ENCODE data around the gene HP.
"Not testable (repeated sequence)": the region's sequence is repeated elsewhere in the genome, so short reads cannot be mapped to it uniquely, and the experiment has no call there.

HP gene

GRCh38 chr16:72044296-72044695, 10.0 kb upstream of the HP start:
- WGBS, result 80% methylated on average over 6 of the region's 6 CpGs
- Histone ChIP-seq H3K9me3 (ENCODE audit: insufficient read depth, low read depth, low read length) (peaks cover 6% of the 10 kb centered on the region; the same call in 1 of the 2 replicates), H3K4me1 (ENCODE audit: insufficient read depth, low read length) (no peaks in the 10 kb centered on the region), H3K9ac (ENCODE audit: low read depth, low read length) (no peak overlapping the region), H3K36me3 (ENCODE audit: insufficient read depth, low read length) (no peaks in the 10 kb centered on the region), H3K4me3 (ENCODE audit: low read length) (no peak overlapping the region), H3K27me3 (ENCODE audit: insufficient read depth, low read length) (no peaks in the 10 kb centered on the region), H3K27ac (ENCODE audit: low read depth, low read length) (no peak overlapping the region)

GRCh38 chr16:72044825-72045359, 9.4 kb upstream of the HP start:
- Histone ChIP-seq H3K27me3 (ENCODE audit: insufficient read depth, low read length) (no peaks in the 10 kb centered on the region), H3K27ac (ENCODE audit: low read depth, low read length) (no peak overlapping the region), H3K4me1 (ENCODE audit: insufficient read depth, low read length) (no peaks in the 10 kb centered on the region), H3K9ac (ENCODE audit: low read depth, low read length) (no peak overlapping the region), H3K4me3 (ENCODE audit: low read length) (no peak overlapping the region), H3K9me3 (ENCODE audit: insufficient read depth, low read depth, low read length) (peaks cover 6% of the 10 kb centered on the region; the same call in 1 of the 2 replicates), H3K36me3 (ENCODE audit: insufficient read depth, low read length) (no peaks in the 10 kb centered on the region)
- WGBS, result 64% methylated on average over 2 of the region's 2 CpGs

GRCh38 chr16:72049110-72049509, 5.2 kb upstream of the HP start:
- H3K4me3 ChIP-seq (ENCODE audit: low read length), result no peak overlapping the region
- no peak overlapping the region for H3K27ac ChIP-seq (ENCODE audit: low read depth, low read length)

GRCh38 chr16:72050769-72051464, 3.4 kb upstream of the HP start:
- no peaks in the 10 kb centered on the region for H3K4me1 ChIP-seq (ENCODE audit: insufficient read depth, low read length)
- H3K9me3 ChIP-seq (ENCODE audit: insufficient read depth, low read depth, low read length), result peaks cover 6% of the 10 kb centered on the region; the same call in 1 of the 2 replicates
- no peaks in the 10 kb centered on the region for H3K27me3 ChIP-seq (ENCODE audit: insufficient read depth, low read length)
- H3K9ac ChIP-seq (ENCODE audit: low read depth, low read length), result no peak overlapping the region
- H3K36me3 ChIP-seq (ENCODE audit: insufficient read depth, low read length), result no peaks in the 10 kb centered on the region
- no peak overlapping the region for H3K27ac ChIP-seq (ENCODE audit: low read depth, low read length)
- H3K4me3 ChIP-seq (ENCODE audit: low read length), result no peak overlapping the region
- 80% methylated on average over 3 of the region's 4 CpGs for WGBS

More at GRCh38 chr16:72049110-72049509, 5.2 kb upstream of the HP start:
- Histone ChIP-seq H3K9me3 (ENCODE audit: insufficient read depth, low read depth, low read length) (peaks cover 6% of the 10 kb centered on the region; the same call in 1 of the 2 replicates), H3K36me3 (ENCODE audit: insufficient read depth, low read length) (no peaks in the 10 kb centered on the region), H3K9ac (ENCODE audit: low read depth, low read length) (no peak overlapping the region), H3K27me3 (ENCODE audit: insufficient read depth, low read length) (no peaks in the 10 kb centered on the region), H3K4me1 (ENCODE audit: insufficient read depth, low read length) (no peaks in the 10 kb centered on the region)

- no peak overlapping the region for H3K9ac ChIP-seq (ENCODE audit: low read depth, low read length)
- H3K27ac ChIP-seq (ENCODE audit: low read depth, low read length), result no peak overlapping the region
- no peaks in the 10 kb centered on the region for H3K4me1 ChIP-seq (ENCODE audit: insufficient read depth, low read length)
- WGBS, result 88% methylated on average over 2 of the region's 2 CpGs
- no peak overlapping the region for H3K4me3 ChIP-seq (ENCODE audit: low read length)
- no peaks in the 10 kb centered on the region for H3K36me3 ChIP-seq (ENCODE audit: insufficient read depth, low read length)
- H3K9me3 ChIP-seq (ENCODE audit: insufficient read depth, low read depth, low read length), result peaks cover 6% of the 10 kb centered on the region; the same call in 1 of the 2 replicates
- no peaks in the 10 kb centered on the region for H3K27me3 ChIP-seq (ENCODE audit: insufficient read depth, low read length)
These were observed 2.5 kb upstream of the HP start for GRCh38 chr16:72051818-72052217.

GRCh38 chr16:72055911-72056310, 1.6 kb downstream of the HP start:
- Histone ChIP-seq H3K9me3 (ENCODE audit: insufficient read depth, low read depth, low read length) (no peaks in the 10 kb centered on the region), H3K4me3 (ENCODE audit: low read length) (no peak overlapping the region), H3K9ac (ENCODE audit: low read depth, low read length) (no peak overlapping the region), H3K27me3 (ENCODE audit: insufficient read depth, low read length) (no peaks in the 10 kb centered on the region), H3K4me1 (ENCODE audit: insufficient read depth, low read length) (no peaks in the 10 kb centered on the region), H3K27ac (ENCODE audit: low read depth, low read length) (no peak overlapping the region), H3K36me3 (ENCODE audit: insufficient read depth, low read length) (no peaks in the 10 kb centered on the region)
- WGBS, result 92% methylated on average over 4 of the region's 4 CpGs

GRCh38 chr16:72057313-72057712, 3.0 kb downstream of the HP start:
- not testable (repeated sequence) for H3K36me3 ChIP-seq (ENCODE audit: insufficient read depth, low read length); H3K27ac ChIP-seq (ENCODE audit: low read depth, low read length); H3K9me3 ChIP-seq (ENCODE audit: insufficient read depth, low read depth, low read length); H3K27me3 ChIP-seq (ENCODE audit: insufficient read depth, low read length); H3K9ac ChIP-seq (ENCODE audit: low read depth, low read length); H3K4me3 ChIP-seq (ENCODE audit: low read length); H3K4me1 ChIP-seq (ENCODE audit: insufficient read depth, low read length)
- 84% methylated on average over 2 of the region's 6 CpGs for WGBS

- not testable (repeated sequence) for H3K4me1 ChIP-seq (ENCODE audit: insufficient read depth, low read length); H3K9ac ChIP-seq (ENCODE audit: low read depth, low read length); H3K36me3 ChIP-seq (ENCODE audit: insufficient read depth, low read length); H3K4me3 ChIP-seq (ENCODE audit: low read length); H3K9me3 ChIP-seq (ENCODE audit: insufficient read depth, low read depth, low read length); H3K27ac ChIP-seq (ENCODE audit: low read depth, low read length); H3K27me3 ChIP-seq (ENCODE audit: insufficient read depth, low read length)
- 87% methylated on average over 6 of the region's 7 CpGs for WGBS
These were observed 4.8 kb downstream of the HP start for GRCh38 chr16:72059060-72059459.

GRCh38 chr16:72060405-72060804, 6.1 kb downstream of the HP start:
- Histone ChIP-seq H3K27me3 (ENCODE audit: insufficient read depth, low read length) (no peaks in the 10 kb centered on the region), H3K4me3 (ENCODE audit: low read length) (no peak overlapping the region), H3K4me1 (ENCODE audit: insufficient read depth, low read length) (no peaks in the 10 kb centered on the region), H3K36me3 (ENCODE audit: insufficient read depth, low read length) (no peaks in the 10 kb centered on the region), H3K9me3 (ENCODE audit: insufficient read depth, low read depth, low read length) (no peaks in the 10 kb centered on the region; the same call in 1 of the 2 replicates), H3K27ac (ENCODE audit: low read depth, low read length) (no peak overlapping the region), H3K9ac (ENCODE audit: low read depth, low read length) (no peak overlapping the region)
- 92% methylated on average over 9 of the region's 9 CpGs for WGBS

- no peak overlapping the region for H3K4me3 ChIP-seq (ENCODE audit: low read length)
- no peaks in the 10 kb centered on the region for H3K36me3 ChIP-seq (ENCODE audit: insufficient read depth, low read length)
- H3K9ac ChIP-seq (ENCODE audit: low read depth, low read length), result no peak overlapping the region
- no peak overlapping the region for H3K27ac ChIP-seq (ENCODE audit: low read depth, low read length)
- no peaks in the 10 kb centered on the region for H3K4me1 ChIP-seq (ENCODE audit: insufficient read depth, low read length)
- WGBS, result 82% methylated on average over 1 of the region's 1 CpG
- H3K27me3 ChIP-seq (ENCODE audit: insufficient read depth, low read length), result no peaks in the 10 kb centered on the region
- H3K9me3 ChIP-seq (ENCODE audit: insufficient read depth, low read depth, low read length), result no peaks in the 10 kb centered on the region; the same call in 1 of the 2 replicates
These were observed 7.3 kb downstream of the HP start for GRCh38 chr16:72061564-72061963.

- no peak overlapping the region for H3K27ac ChIP-seq (ENCODE audit: low read depth, low read length)
- H3K27me3 ChIP-seq (ENCODE audit: insufficient read depth, low read length), result no peaks in the 10 kb centered on the region
- WGBS, result 95% methylated on average over 10 of the region's 10 CpGs
- no peaks in the 10 kb centered on the region for H3K36me3 ChIP-seq (ENCODE audit: insufficient read depth, low read length)
- H3K4me3 ChIP-seq (ENCODE audit: low read length), result no peak overlapping the region
- H3K9ac ChIP-seq (ENCODE audit: low read depth, low read length), result no peak overlapping the region
- H3K9me3 ChIP-seq (ENCODE audit: insufficient read depth, low read depth, low read length), result no peaks in the 10 kb centered on the region; the same call in 1 of the 2 replicates
- H3K4me1 ChIP-seq (ENCODE audit: insufficient read depth, low read length), result no peaks in the 10 kb centered on the region
These were observed 10.1 kb downstream of the HP start for GRCh38 chr16:72064361-72064894.

All from HUES64 (cell line).